Fibroblast of lung (primary cell): Measurements from ENCODE around the gene CCDC33. TPM values are rescaled to one million over a fixed set of nuclear protein-coding genes. Genes with fewer than 3 reads are reported as not detected.

ENCODE experiments used
- DNase-seq, 2 donors: peaks; one replicate each; pipeline versions ENCODE4 v3.0.0 to v3.0.0-alpha.2; 2010; ENCODE audit warnings: low read depth in 2 of 2
- H2AFZ ChIP-seq: 2 replicates; pipeline ENCODE4 v1.5.1; 2012; ENCODE audit warnings: low read length, control low read depth, inconsistent platforms
- H3K27ac ChIP-seq: 2 replicates; pipeline ENCODE4 v1.5.1; 2011; ENCODE audit warnings: low read length, control low read depth; ENCODE audit not compliant: insufficient read depth
- H3K27me3 ChIP-seq: 2 replicates; pipeline ENCODE4 v1.5.1; 2011; ENCODE audit warnings: mild to moderate bottlenecking, low read length; ENCODE audit not compliant: control insufficient read depth, insufficient read depth
- H3K36me3 ChIP-seq: 2 replicates; pipeline ENCODE4 v1.5.1; 2011; ENCODE audit warnings: low read length; ENCODE audit not compliant: control insufficient read depth, insufficient read depth
- H3K4me1 ChIP-seq: 2 replicates; pipeline ENCODE4 v1.5.1; 2011; ENCODE audit warnings: low read length; ENCODE audit not compliant: control insufficient read depth, insufficient read depth; ENCODE audit errors: extremely low read depth
- H3K4me2 ChIP-seq: 2 replicates; pipeline ENCODE4 v1.5.1; 2011; ENCODE audit warnings: low read length, control low read depth; ENCODE audit not compliant: insufficient read depth; ENCODE audit errors: extremely low read depth
- H3K4me3 ChIP-seq, 4 experiments: fragments of 200-600 bp in 1 of 4; sonication (generic) in 1 of 4; replicated peaks in 1 of 4; 2 replicates each; pipeline ENCODE4 v1.5.1; 2011 to 2016; ENCODE audit warnings: low read length in 4 of 4, low read depth in 3 of 4, mild to moderate bottlenecking in 3 of 4, control low read depth in 2 of 4, inconsistent platforms in 1 of 4, mixed read lengths in 1 of 4; ENCODE audit not compliant: insufficient read depth in 1 of 4; ENCODE audit errors: control extremely low read depth in 1 of 4
- H3K79me2 ChIP-seq: 2 replicates; pipeline ENCODE4 v1.5.1; 2012; ENCODE audit warnings: mild to moderate bottlenecking, low read length, inconsistent platforms; ENCODE audit not compliant: control insufficient read depth, insufficient read depth
- H3K9ac ChIP-seq: 2 replicates; pipeline ENCODE4 v1.5.1; 2011; ENCODE audit warnings: mild to moderate bottlenecking, low read length, control low read depth; ENCODE audit not compliant: insufficient read depth
- H3K9me3 ChIP-seq: 2 replicates; pipeline ENCODE4 v1.5.1; 2012; ENCODE audit warnings: low read depth, low read length; ENCODE audit not compliant: control insufficient read depth, insufficient read depth
- H4K20me1 ChIP-seq: 2 replicates; pipeline ENCODE4 v1.5.1; 2011; ENCODE audit warnings: low read length; ENCODE audit not compliant: control insufficient read depth, insufficient read depth; ENCODE audit errors: extremely low read depth
- EZH2 ChIP-seq: IDR thresholded peaks from 2 replicates; pipeline ENCODE4 v1.5.1; 2012; ENCODE audit warnings: low read length, control low read depth, mild to moderate bottlenecking; ENCODE audit errors: missing control alignments
- polyA plus RNA-seq, 2 donors: library from polyadenylated mRNA; depleted of rRNA in 1 of 2; stranded (reverse) in 1 of 2; unstranded in 1 of 2; fragments of >200 nt; gene quantifications; 2 replicates each; pipeline ENCODE4 v1.2.1, GENCODE V29; 2011 to 2012; ENCODE audit warnings: missing spikeins in 1 of 2
- total RNA-seq: library from RNA; depleted of rRNA; stranded (reverse); fragments of >200 nt; gene quantifications from 2 replicates; pipeline ENCODE4 v1.2.1, GENCODE V29; 2014
- TF ChIP-seq, protein P1 (sequence below), 2 donors: IDR thresholded peaks in 1 of 2; conservative IDR thresholded peaks in 1 of 2; 1 replicate in 1 of 2; 2 replicates in 1 of 2; pipeline ENCODE4 v1.5.1; 2011 to 2012; ENCODE audit warnings: low read length in 2 of 2, control low read depth in 1 of 2, inconsistent platforms in 1 of 2, low read depth in 1 of 2, mild to moderate bottlenecking in 1 of 2

CCDC33 gene
- total and polyA plus RNA-seq, 2 donors (not counting 1 experiment from before 2014, with no cell fraction given): not detected

DNA sequence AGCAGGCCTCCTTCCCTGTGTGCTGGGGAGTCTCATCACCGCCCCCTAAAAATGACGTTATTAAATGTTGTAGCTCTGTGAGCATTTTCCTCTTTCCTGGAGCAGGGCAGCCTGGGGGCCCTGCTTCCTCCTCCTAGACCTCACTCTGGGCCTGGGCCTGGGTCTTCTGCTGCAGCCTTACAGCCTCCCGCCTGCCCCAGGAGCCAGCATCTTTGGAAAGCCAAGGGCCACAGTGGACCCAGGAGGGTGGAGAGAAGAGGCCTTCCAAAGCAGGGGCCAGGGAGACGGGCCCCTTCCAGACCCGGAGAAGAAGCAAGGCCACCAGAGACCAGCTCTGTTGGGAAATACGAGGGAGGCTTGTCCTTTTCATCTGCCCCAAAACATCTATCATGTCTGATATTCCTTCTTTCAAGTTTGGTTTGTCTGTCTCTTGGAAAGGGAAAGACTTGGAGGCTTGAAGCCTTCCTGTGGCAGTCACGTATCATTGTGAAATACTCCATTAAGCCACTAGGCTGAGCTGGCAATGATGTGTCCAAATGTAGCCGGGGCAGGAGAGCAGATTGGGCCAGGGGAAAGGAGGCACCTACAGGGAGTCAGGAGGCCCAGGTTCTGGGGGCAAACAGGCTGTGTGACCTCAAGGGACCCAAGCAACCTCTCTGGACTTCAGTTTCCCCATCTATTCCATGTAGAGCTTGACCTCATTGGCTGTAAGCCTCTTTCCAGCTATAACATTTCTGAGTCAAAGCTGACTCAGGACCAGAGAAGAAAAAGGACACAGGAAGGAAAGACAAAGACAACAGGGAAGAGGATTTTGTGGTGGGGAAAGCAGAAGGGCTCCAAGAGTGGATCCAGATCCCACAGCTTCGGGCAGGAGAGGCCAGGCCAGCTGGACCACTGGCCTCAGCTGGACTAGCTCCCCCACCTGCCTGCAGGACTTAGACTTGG, 100.2 kb downstream of the CCDC33 start:
- H3K36me3 ChIP-seq: no peaks in the 10 kb centered on the region
- TF ChIP-seq EZH2: no peak
- TF ChIP-seq, protein P1, sequence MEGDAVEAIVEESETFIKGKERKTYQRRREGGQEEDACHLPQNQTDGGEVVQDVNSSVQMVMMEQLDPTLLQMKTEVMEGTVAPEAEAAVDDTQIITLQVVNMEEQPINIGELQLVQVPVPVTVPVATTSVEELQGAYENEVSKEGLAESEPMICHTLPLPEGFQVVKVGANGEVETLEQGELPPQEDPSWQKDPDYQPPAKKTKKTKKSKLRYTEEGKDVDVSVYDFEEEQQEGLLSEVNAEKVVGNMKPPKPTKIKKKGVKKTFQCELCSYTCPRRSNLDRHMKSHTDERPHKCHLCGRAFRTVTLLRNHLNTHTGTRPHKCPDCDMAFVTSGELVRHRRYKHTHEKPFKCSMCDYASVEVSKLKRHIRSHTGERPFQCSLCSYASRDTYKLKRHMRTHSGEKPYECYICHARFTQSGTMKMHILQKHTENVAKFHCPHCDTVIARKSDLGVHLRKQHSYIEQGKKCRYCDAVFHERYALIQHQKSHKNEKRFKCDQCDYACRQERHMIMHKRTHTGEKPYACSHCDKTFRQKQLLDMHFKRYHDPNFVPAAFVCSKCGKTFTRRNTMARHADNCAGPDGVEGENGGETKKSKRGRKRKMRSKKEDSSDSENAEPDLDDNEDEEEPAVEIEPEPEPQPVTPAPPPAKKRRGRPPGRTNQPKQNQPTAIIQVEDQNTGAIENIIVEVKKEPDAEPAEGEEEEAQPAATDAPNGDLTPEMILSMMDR (conservative IDR thresholded peaks at IDR 0.05 in 1 of 2, IDR thresholded peaks at IDR 0.05 in 1 of 2; ENCODE audit: low read depth in 1 of 2, low read length in 2 of 2): no peak
- DNase-seq: no peak
- no peak overlapping the region for H2AFZ ChIP-seq
- H3K4me1 ChIP-seq: no peaks in the 10 kb centered on the region
- H3K27ac ChIP-seq: no peak overlapping the region
- no peak overlapping the region for H3K4me2 ChIP-seq
- H3K27me3 ChIP-seq: peaks cover 4% of the 10 kb centered on the region
- no peak overlapping the region for H3K9ac ChIP-seq
- no peaks in the 10 kb centered on the region for H3K79me2 ChIP-seq
- H4K20me1 ChIP-seq: no peaks in the 10 kb centered on the region
- H3K9me3 ChIP-seq: no peaks in the 10 kb centered on the region
- no peak overlapping the region for H3K4me3 ChIP-seq

DNA sequence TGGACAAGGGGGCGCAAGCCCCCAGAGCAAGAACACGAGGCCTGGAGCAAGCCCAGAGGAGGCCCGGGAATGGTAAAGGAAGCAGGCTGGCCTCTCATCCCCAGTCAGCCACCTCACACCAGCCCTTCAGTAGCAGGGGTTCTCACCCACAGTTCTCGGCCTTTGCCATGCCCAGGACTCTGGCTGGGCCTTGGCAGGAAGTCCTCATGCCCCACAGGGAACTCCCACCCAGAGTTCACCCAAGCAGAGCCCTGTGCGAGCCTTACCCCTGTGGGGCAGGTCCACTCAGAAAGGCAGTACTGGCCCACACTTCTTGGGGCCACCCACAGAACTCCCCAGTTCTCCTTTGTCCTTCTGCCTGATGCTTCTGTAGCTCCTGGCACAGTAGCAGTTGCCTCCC, 101.0 kb downstream of the CCDC33 start:
- H3K4me3 ChIP-seq: no peak overlapping the region
- H3K4me1 ChIP-seq: no peaks in the 10 kb centered on the region
- H3K9me3 ChIP-seq: no peaks in the 10 kb centered on the region
- no peak overlapping the region for H3K9ac ChIP-seq
- no peaks in the 10 kb centered on the region for H3K36me3 ChIP-seq
- DNase-seq: no peak
- TF ChIP-seq EZH2: no peak
- TF ChIP-seq, protein P1 (conservative IDR thresholded peaks at IDR 0.05 in 1 of 2, IDR thresholded peaks at IDR 0.05 in 1 of 2; ENCODE audit: low read depth in 1 of 2, low read length in 2 of 2): no peak
- H4K20me1 ChIP-seq: no peaks in the 10 kb centered on the region
- no peak overlapping the region for H3K4me2 ChIP-seq
- H3K79me2 ChIP-seq: no peaks in the 10 kb centered on the region
- peaks cover 4% of the 10 kb centered on the region for H3K27me3 ChIP-seq
- H2AFZ ChIP-seq: no peak overlapping the region
- no peak overlapping the region for H3K27ac ChIP-seq

DNA sequence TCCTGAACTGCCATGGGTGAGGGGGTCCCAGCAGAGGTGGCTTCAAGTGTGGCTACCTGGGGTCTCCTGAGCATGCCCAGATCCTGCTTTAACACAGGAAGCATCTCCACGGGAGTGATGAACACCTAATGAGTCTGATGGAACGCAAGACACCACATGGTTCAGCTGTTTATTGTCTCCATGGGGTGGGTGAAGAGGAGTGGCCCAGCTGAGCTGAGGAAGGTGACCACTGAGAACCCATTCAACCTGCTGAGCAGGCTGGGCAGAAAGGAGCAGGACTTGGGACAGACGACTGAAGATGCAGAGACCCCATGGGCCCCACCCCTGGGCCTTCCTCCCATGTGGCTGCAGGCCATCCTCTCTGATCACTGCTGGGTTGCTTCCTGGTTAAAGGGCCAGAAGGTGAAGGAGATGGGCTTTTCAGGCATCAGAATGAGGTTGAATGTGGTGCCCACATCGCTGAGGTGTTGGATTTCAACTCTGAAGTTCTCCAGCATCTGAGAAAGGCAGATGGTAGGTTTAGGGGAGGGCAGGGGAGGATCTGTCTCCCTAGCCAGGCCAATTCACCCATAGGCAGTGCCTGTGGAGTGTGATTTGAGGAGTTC, 101.6 kb downstream of the CCDC33 start:
- Histone ChIP-seq H4K20me1 (no peaks in the 10 kb centered on the region), H3K27me3 (peaks cover 4% of the 10 kb centered on the region), H3K9ac (no peak overlapping the region), H2AFZ (no peak overlapping the region), H3K4me3 (no peak overlapping the region), H3K79me2 (no peaks in the 10 kb centered on the region), H3K4me2 (no peak overlapping the region), H3K4me1 (no peaks in the 10 kb centered on the region), H3K9me3 (no peaks in the 10 kb centered on the region), H3K27ac (no peak overlapping the region), H3K36me3 (no peaks in the 10 kb centered on the region)
- no peak for DNase-seq
- TF ChIP-seq, protein P1 (conservative IDR thresholded peaks at IDR 0.05 in 1 of 2, IDR thresholded peaks at IDR 0.05 in 1 of 2; ENCODE audit: low read depth in 1 of 2, low read length in 2 of 2): no peak
- no peak for TF ChIP-seq EZH2
